Thyroid gland (tissue), 4 donors: ENCODE measurements around the gene TBC1D23.
"Not testable (repeated sequence)": the region's sequence is repeated elsewhere in the genome, so short reads cannot be mapped to it uniquely, and the experiment has no call there.

ENCODE experiments used
- CTCF ChIP-seq, 6 experiments: fragments of 200-600 bp in 3 of 6; fragments of 450-650 bp in 3 of 6; sonication (generic) in 3 of 6; IDR thresholded peaks; one replicate each; pipeline ENCODE4 v1.5.1; 2016 to 2019; ENCODE audit warnings: antibody characterized with exemption in 6 of 6, mild to moderate bottlenecking in 2 of 6, inconsistent platforms in 1 of 6, moderate library complexity in 1 of 6
- POLR2A ChIP-seq, 2 donors: fragments of 450-650 bp; IDR thresholded peaks; one replicate each; pipeline ENCODE4 v1.6.1; 2017; ENCODE audit warnings: antibody characterized with exemption in 2 of 2, mild to moderate bottlenecking in 2 of 2, moderate library complexity in 1 of 2

- TF ChIP-seq CTCF, POLR2A (IDR thresholded peaks at IDR 0.05): not testable (repeated sequence)
These were observed 2.1 kb downstream of the TBC1D23 start for GRCh38 chr3:100262925-100263324.
